Suprapubic skin (tissue), 4 donors: ENCODE measurements around the gene ADARB1. TPM values are rescaled to one million over a fixed set of nuclear protein-coding genes. Genes with fewer than 3 reads are reported as not detected.

ENCODE experiments used
- DNase-seq, 2 donors: peaks; one replicate each; pipeline ENCODE4 v3.0.0-alpha.2; 2019; ENCODE audit warnings: low spot score in 2 of 2
- H3K27ac ChIP-seq: fragments of 200-600 bp; sonication (generic); one replicate; pipeline ENCODE4 v1.5.1; 2019
- H3K27me3 ChIP-seq: fragments of 200-600 bp; sonication (generic); one replicate; pipeline ENCODE4 v1.5.1; 2019
- H3K36me3 ChIP-seq: fragments of 200-600 bp; sonication (generic); one replicate; pipeline ENCODE4 v1.5.1; 2019
- H3K4me1 ChIP-seq: fragments of 200-600 bp; sonication (generic); one replicate; pipeline ENCODE4 v1.5.1; 2019
- H3K4me3 ChIP-seq: fragments of 200-600 bp; sonication (generic); one replicate; pipeline ENCODE4 v1.5.1; 2019; ENCODE audit warnings: mild to moderate bottlenecking
- H3K9me3 ChIP-seq: fragments of 200-600 bp; sonication (generic); one replicate; pipeline ENCODE4 v1.5.1; 2019
- CTCF ChIP-seq, 2 donors: fragments of 200-600 bp in 1 of 2; fragments of 450-650 bp in 1 of 2; sonication (generic) in 1 of 2; IDR thresholded peaks; one replicate each; pipeline ENCODE4 v1.5.1; 2016 to 2019; ENCODE audit warnings: antibody characterized with exemption in 2 of 2, mild to moderate bottlenecking in 1 of 2, moderate library complexity in 1 of 2
- EP300 ChIP-seq: sonication (generic); formaldehyde crosslinking; IDR thresholded peaks from one replicate; pipeline ENCODE4 v1.6.1; 2017; ENCODE audit warnings: antibody characterized with exemption
- POLR2A ChIP-seq, 2 donors: fragments of 450-650 bp; IDR thresholded peaks; one replicate each; pipeline ENCODE4 v1.6.1; 2017; ENCODE audit warnings: antibody characterized with exemption in 2 of 2, mild to moderate bottlenecking in 2 of 2, moderate library complexity in 2 of 2
- POLR2AphosphoS5 ChIP-seq, 3 donors: sonication (generic); formaldehyde crosslinking; IDR thresholded peaks; one replicate each; pipeline ENCODE4 v1.6.1; 2017; ENCODE audit warnings: antibody characterized with exemption in 3 of 3
- WGBS: methylation state at CpG from one replicate; pipeline ENCODE4 v1.1.5; 2018; 5-methylcytosine and 5-hydroxymethylcytosine counted together
- total RNA-seq, 4 donors: library from RNA; depleted of rRNA; stranded (reverse); fragments of >200 nt; gene quantifications; one replicate each; pipeline ENCODE4 v1.1.0, GENCODE V29; 2016

Gene ADARB1
- total RNA-seq, 4 donors from 2014 or later: 13.2 to 23.6 (median 20.3) TPM

- no peaks in the 10 kb centered on the region for H3K9me3 ChIP-seq
- H3K27me3 ChIP-seq: no peaks in the 10 kb centered on the region
- TF ChIP-seq EP300: no peak
- no peak for DNase-seq
- WGBS: 41% methylated on average over 8 of the region's 8 CpGs
- peak overlapping the region; percentile 99 for H3K4me3 ChIP-seq
- no peaks in the 10 kb centered on the region for H3K36me3 ChIP-seq
- H3K27ac ChIP-seq: no peak overlapping the region
- H3K4me1 ChIP-seq: peaks cover 46% of the 10 kb centered on the region
Observed at GRCh38 chr21:45076245-45076711, 1.9 kb downstream of the ADARB1 start.

GRCh38 chr21:45078371-45078770, 4.0 kb downstream of the ADARB1 start:
- no peak overlapping the region for H3K4me3 ChIP-seq
- no peak for TF ChIP-seq POLR2AphosphoS5 (IDR thresholded peaks at IDR 0.05)

GRCh38 chr21:45078877-45079281, 4.5 kb downstream of the ADARB1 start:
- no peaks in the 10 kb centered on the region for H3K9me3 ChIP-seq
- TF ChIP-seq POLR2A (IDR thresholded peaks at IDR 0.05): no peak
- TF ChIP-seq POLR2AphosphoS5 (IDR thresholded peaks at IDR 0.05): peak in 2 of 3 donors; percentile 33 to 63
- no peak for TF ChIP-seq CTCF (IDR thresholded peaks at IDR 0.05)
- 79% methylated on average over 2 of the region's 2 CpGs for WGBS
- no peaks in the 10 kb centered on the region for H3K36me3 ChIP-seq
- H3K27me3 ChIP-seq: no peaks in the 10 kb centered on the region
- H3K27ac ChIP-seq: no peak overlapping the region
- no peak for DNase-seq
- no peak overlapping the region for H3K4me3 ChIP-seq
- H3K4me1 ChIP-seq: peaks cover 36% of the 10 kb centered on the region

More at GRCh38 chr21:45078371-45078770, 4.0 kb downstream of the ADARB1 start:
- no peak overlapping the region for H3K27ac ChIP-seq
- H3K36me3 ChIP-seq: no peaks in the 10 kb centered on the region
- no peaks in the 10 kb centered on the region for H3K9me3 ChIP-seq
- H3K4me1 ChIP-seq: peaks cover 40% of the 10 kb centered on the region
- DNase-seq: no peak
- 74% methylated on average over 5 of the region's 5 CpGs for WGBS
- H3K27me3 ChIP-seq: no peaks in the 10 kb centered on the region

GRCh38 chr21:45079351-45079750, 5.0 kb downstream of the ADARB1 start:
- Histone ChIP-seq H3K27me3 (no peaks in the 10 kb centered on the region), H3K36me3 (no peaks in the 10 kb centered on the region), H3K27ac (no peak overlapping the region), H3K4me3 (no peak overlapping the region), H3K9me3 (no peaks in the 10 kb centered on the region), H3K4me1 (peaks cover 36% of the 10 kb centered on the region)
- 61% methylated on average over 2 of the region's 2 CpGs for WGBS
- no peak for DNase-seq
- TF ChIP-seq EP300 (no peak), CTCF (IDR thresholded peaks at IDR 0.05) (no peak), POLR2AphosphoS5 (IDR thresholded peaks at IDR 0.05) (no peak), POLR2A (IDR thresholded peaks at IDR 0.05) (no peak)

DNA sequence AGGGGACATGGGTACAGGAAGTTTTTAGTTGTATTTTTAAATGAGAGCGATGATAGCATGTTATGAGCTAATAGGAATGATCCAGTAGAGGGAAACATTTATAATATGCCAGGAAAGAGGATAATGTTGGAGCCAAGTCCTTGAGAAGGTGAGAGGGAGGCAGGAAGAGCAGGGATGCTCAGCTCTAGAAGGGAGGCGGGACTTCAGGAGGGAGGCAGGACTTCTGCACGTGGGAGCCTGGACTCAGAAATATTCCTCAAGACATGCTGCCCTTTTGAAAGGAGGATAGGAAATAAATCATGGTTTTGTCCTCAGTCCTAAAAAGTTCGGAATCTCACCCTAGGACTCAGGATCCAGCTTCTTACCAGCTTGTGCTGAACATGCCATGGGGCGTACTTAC, 5.9 kb downstream of the ADARB1 start:
- H3K27me3 ChIP-seq: no peaks in the 10 kb centered on the region
- H3K9me3 ChIP-seq: no peaks in the 10 kb centered on the region
- TF ChIP-seq EP300: no peak
- no peak for TF ChIP-seq CTCF (IDR thresholded peaks at IDR 0.05)
- TF ChIP-seq POLR2A (IDR thresholded peaks at IDR 0.05): no peak
- no peak for TF ChIP-seq POLR2AphosphoS5 (IDR thresholded peaks at IDR 0.05)
- no peak overlapping the region for H3K4me3 ChIP-seq
- H3K4me1 ChIP-seq: peaks cover 33% of the 10 kb centered on the region
- H3K27ac ChIP-seq: no peak overlapping the region
- no peaks in the 10 kb centered on the region for H3K36me3 ChIP-seq
- WGBS: 81% methylated on average over 5 of the region's 5 CpGs
- no peak for DNase-seq

- Histone ChIP-seq H3K27ac (no peak overlapping the region), H3K4me3 (no peak overlapping the region), H3K4me1 (peaks cover 27% of the 10 kb centered on the region), H3K36me3 (no peaks in the 10 kb centered on the region), H3K9me3 (no peaks in the 10 kb centered on the region), H3K27me3 (no peaks in the 10 kb centered on the region)
- no peak for TF ChIP-seq EP300
- no peak for DNase-seq
- 49% methylated on average over 8 of the region's 8 CpGs for WGBS
Observed at GRCh38 chr21:45080639-45081414, 6.4 kb downstream of the ADARB1 start.
